Retinal pigment epithelial cell (primary cell): ENCODE data around the gene GATC.

ENCODE experiments used
- DNase-seq: peaks from one replicate; pipeline ENCODE4 v3.0.0-alpha.2; 2010; ENCODE audit warnings: low read depth
- H3K4me3 ChIP-seq: 2 replicates; pipeline ENCODE4 v1.5.1; 2011; ENCODE audit warnings: mild to moderate bottlenecking, low read length, control low read depth, moderate library complexity
- TF ChIP-seq, protein P1 (sequence below): conservative IDR thresholded peaks from 2 replicates; pipeline ENCODE4 v1.5.1; 2011; ENCODE audit warnings: low read depth, low read length, control low read depth, inconsistent platforms

The GATC gene

DNA sequence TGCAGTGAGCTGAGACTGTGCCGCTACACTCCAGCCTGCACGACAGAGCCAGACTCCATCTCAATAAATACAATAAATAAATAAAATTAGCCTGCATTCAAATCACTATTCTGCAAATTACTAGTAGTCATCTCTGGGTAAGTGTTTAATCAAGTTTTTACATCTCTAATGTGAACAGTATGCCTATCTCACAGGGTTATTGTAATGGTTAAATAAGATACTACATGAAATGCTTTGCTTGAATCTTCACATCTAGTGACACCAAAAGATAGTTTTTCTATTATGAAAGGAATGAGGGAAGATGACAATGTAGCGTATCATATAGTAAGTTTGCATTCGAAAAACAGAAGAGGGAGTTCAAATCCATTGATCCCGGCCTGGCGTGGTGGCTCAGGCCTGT lies 21.2 kb downstream of the GATC start:
- TF ChIP-seq, protein P1, sequence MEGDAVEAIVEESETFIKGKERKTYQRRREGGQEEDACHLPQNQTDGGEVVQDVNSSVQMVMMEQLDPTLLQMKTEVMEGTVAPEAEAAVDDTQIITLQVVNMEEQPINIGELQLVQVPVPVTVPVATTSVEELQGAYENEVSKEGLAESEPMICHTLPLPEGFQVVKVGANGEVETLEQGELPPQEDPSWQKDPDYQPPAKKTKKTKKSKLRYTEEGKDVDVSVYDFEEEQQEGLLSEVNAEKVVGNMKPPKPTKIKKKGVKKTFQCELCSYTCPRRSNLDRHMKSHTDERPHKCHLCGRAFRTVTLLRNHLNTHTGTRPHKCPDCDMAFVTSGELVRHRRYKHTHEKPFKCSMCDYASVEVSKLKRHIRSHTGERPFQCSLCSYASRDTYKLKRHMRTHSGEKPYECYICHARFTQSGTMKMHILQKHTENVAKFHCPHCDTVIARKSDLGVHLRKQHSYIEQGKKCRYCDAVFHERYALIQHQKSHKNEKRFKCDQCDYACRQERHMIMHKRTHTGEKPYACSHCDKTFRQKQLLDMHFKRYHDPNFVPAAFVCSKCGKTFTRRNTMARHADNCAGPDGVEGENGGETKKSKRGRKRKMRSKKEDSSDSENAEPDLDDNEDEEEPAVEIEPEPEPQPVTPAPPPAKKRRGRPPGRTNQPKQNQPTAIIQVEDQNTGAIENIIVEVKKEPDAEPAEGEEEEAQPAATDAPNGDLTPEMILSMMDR, result no peak
- no peak overlapping the region for H3K4me3 ChIP-seq
- DNase-seq, result no peak

DNA sequence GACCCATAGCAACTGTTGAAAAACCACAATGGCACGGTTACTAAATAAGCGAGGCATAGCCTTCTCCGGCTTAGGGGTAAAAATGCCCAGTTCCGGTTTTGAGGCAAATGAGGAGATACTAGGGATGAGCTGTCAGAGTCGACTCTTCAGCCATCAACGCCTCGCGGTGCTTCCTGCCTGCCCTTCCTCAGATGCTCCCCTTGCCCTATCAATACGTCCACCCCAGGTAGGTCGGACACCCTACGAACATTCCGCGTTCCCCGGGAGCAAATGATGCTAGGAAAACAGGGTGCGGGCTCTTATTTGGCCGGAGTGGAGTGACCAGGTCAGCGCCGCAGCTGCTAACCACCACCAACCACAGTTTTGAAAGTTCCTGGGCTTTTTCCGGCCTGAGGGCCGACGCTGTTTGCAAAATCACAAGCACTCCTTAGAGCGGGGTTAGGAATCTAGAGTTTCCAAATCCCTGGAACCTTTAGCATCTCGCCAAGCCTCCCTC lies 22.1 kb downstream of the GATC start:
- DNase-seq, result no peak
- TF ChIP-seq, protein P1, result no peak
- H3K4me3 ChIP-seq, result peak overlapping the region; percentile 82

DNA sequence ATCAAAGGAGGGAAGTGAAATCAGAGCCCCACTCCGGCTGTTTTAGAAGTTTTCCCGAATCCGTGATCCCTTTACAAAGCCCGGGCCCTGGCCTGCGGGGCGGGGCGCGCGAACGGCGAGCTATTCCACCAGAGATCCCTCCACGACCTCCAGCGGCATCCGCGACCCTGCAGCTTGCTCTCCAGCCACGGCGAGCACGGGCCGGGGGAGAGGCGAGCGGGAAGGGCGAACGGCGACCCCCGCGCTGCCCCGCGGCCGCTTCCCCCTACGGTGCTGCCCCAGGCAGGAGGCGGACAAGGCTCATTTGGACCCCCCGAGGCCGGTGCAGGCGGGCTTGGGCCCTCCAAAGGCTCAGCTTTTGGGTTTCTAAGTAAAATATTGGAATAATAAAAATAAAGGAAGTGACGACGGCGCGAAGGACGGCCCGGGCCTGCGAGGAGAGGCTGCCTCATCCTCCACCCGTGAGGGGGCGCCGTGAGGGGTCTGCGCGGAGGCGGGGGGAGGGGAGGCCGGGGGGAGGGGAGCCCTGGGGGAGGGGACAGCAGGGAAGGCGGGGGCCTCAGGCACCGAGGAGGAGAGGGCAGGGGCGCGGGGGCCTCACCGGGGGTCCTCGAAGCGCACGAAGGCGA lies 22.7 kb downstream of the GATC start:
- no peak for DNase-seq
- TF ChIP-seq, protein P1, result no peak
- peak overlapping the region; percentile 82 for H3K4me3 ChIP-seq

DNA sequence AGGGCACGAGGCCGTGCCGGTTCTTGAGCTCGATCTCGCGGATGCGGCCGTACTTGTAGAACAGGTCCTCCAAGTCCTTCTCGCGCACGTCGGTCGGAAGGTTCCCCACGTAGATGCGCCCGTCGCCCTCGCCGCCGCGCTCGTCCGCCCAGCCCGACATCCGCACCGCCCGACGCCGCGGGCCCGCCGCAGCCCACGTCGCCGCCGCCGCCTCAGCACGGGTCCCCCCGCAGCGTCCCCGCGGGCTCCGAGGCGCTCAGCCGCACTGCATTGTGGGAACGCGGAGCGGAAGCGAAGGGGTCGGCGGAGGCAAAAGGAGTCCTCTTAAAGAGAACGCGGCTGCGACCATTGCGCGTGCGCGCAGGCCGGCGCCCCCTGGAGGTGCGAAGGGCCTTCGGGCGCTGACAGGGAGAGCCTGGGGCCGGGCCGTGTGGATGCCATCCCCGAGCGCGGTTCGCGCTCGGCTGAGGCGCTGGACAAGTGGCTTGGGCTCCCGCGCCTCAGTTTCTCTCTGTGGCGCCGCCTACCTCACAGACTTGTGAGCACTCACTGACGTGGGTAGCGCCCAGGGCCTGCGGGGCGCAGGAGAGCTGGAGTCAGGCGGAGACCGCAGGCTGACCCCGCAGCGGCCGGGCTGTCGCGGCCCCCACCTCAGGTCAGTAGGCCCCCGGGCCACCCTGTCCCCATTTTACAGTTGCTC lies 23.4 kb downstream of the GATC start, which contains the start of gene SRSF9:
Gene SRSF9, minus strand, starts transcription at position 299 of the 700 bp plus-strand sequence. Its CDS starts 139 bp downstream, at position 160.
- DNase-seq, result peak; percentile 84
- H3K4me3 ChIP-seq, result peak within 1 kb of the TSS; percentile 82
- TF ChIP-seq, protein P1, result peak; percentile 91

DNA sequence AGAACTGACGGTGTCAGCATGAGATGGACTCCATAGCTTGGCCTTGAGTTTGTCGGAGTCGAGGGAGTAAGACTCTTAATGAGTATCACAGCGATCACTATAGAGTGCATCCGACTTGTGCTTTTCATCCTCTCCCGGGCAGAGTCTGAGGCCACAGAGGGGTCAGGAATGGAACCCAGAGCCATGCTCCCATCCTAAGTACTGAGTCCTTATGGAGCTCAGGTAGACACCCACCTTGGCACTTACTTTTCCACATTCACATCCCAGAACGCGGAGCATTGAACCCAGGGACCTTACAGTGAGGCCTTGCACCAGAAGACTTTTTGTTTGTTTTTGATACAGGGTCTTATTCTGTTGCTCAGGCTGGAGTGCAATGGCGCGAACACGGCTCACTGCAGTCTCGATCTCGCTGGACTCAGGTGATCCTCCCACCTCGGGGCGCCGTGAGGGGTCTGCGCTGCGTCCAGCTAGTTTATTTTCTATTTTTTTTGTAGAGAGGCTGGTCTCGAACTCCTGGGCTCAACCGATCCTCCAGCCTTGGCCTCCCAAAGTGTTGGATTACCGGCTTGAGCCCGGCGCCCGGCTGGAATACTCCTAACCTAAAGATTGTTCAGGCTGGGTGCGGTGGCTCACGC lies 24.0 kb downstream of the GATC start:
- H3K4me3 ChIP-seq, result peak overlapping the region; percentile 82
- TF ChIP-seq, protein P1, result no peak
- no peak for DNase-seq

DNA sequence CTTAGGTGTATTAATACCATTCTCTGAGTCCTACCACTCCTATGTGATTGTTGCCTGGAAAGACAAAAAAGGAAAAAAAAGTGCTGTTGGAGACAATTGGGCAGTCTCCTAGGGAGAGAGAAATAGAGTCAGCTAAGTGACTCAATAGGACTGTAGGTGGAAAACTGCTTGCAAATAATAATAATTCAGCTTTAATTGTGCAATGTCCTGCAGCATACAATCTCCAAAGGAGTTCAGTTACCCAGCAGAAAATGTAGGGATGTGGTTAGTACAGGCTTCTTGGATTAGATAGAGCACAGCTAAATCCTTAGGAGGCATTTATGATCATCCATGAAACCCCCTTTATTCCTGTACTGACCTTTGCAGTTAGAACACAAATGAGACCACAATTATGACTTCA lies 26.3 kb downstream of the GATC start:
- TF ChIP-seq, protein P1, result no peak
- DNase-seq, result no peak
- no peak overlapping the region for H3K4me3 ChIP-seq
